A673 (cell line): ENCODE data around the gene SND1. TPM values are rescaled to one million over a fixed set of nuclear protein-coding genes. Genes with fewer than 3 reads are reported as not detected.

Experiments used
- BruUV-seq: library from RNA; stranded (reverse); fragments of 400-500 nt; replicated peaks from 2 replicates; lab custom pipeline; 2021; lab: Mats Ljungman, UMichigan
- CTCF ChIA-PET: fragments of 300-600 bp; sonication (Branson Sonifier 250); formaldehyde crosslinking; loops from one replicate; lab custom pipeline; 2022; ENCODE audit warnings: antibody characterized with exemption; lab: Charles Lee
- POLR2A ChIA-PET: fragments of 300-600 bp; sonication (Branson Sonifier 250); formaldehyde crosslinking; loops from one replicate; lab custom pipeline; 2022; ENCODE audit warnings: antibody characterized with exemption; ENCODE audit not compliant: low non-redundant PET; lab: Charles Lee
- DNase-seq: peaks from one replicate; pipeline ENCODE4 v3.0.0-alpha.2; 2015; ENCODE audit warnings: low spot score
- H3K27ac ChIP-seq: fragments of 200-600 bp; sonication (generic); 2 replicates; pipeline ENCODE4 v1.5.1; 2016; ENCODE audit warnings: mixed run types, low read depth, mild to moderate bottlenecking, mixed read lengths, antibody characterized with exemption, low read length; ENCODE audit not compliant: poor library complexity, severe bottlenecking
- H3K27me3 ChIP-seq: fragments of 200-600 bp; sonication (generic); replicated peaks from 2 replicates; pipeline ENCODE4 v1.6.1; 2017; ENCODE audit warnings: mixed run types, low read depth, mild to moderate bottlenecking, mixed read lengths, antibody characterized with exemption, low read length; ENCODE audit not compliant: insufficient read depth, poor library complexity
- H3K36me3 ChIP-seq: fragments of 200-600 bp; sonication (generic); 2 replicates; pipeline ENCODE4 v1.6.1; 2016; ENCODE audit warnings: mixed run types, mild to moderate bottlenecking, mixed read lengths, antibody characterized with exemption, low read length; ENCODE audit not compliant: insufficient read depth, poor library complexity, severe bottlenecking
- H3K4me1 ChIP-seq: fragments of 200-600 bp; sonication (generic); 2 replicates; pipeline ENCODE4 v1.6.1; 2017; ENCODE audit warnings: mixed run types, mild to moderate bottlenecking, mixed read lengths, antibody characterized with exemption, low read length; ENCODE audit not compliant: insufficient read depth, poor library complexity, severe bottlenecking
- H3K4me3 ChIP-seq: fragments of 200-600 bp; sonication (generic); 2 replicates; pipeline ENCODE4 v1.5.1; 2016; ENCODE audit warnings: low read depth, mixed run types, mild to moderate bottlenecking, mixed read lengths, low read length; ENCODE audit not compliant: poor library complexity, severe bottlenecking
- H3K9me3 ChIP-seq: fragments of 200-600 bp; sonication (generic); 2 replicates; pipeline ENCODE4 v1.6.1; 2016; ENCODE audit warnings: mixed run types, low read depth, mild to moderate bottlenecking, mixed read lengths, antibody characterized with exemption, low read length; ENCODE audit not compliant: poor library complexity, severe bottlenecking
- EZH2 ChIP-seq: fragments of 200-600 bp; sonication (generic); IDR thresholded peaks from 2 replicates; pipeline ENCODE4 v1.6.1; 2017; ENCODE audit warnings: borderline replicate concordance, low read depth, mild to moderate bottlenecking, mixed read lengths, antibody characterized with exemption, low read length; ENCODE audit not compliant: poor library complexity, severe bottlenecking
- intact Hi-C: fragments of 100-400 bp; cut with micrococcal nuclease; formaldehyde crosslinking; loops from one replicate; pipeline ENCODE4 v1.10.0; 2022; ENCODE audit not compliant: unreplicated experiment
- total RNA-seq: library from RNA; stranded (reverse); gene quantifications from 2 replicates; pipeline ENCODE4 v1.2.3, GENCODE V29; 2021
- TF ChIP-seq, protein P1 (sequence below): fragments of 300-800, 200-600 bp; sonication (generic); conservative IDR thresholded peaks from 2 replicates; pipeline ENCODE4 v1.5.1; 2017; ENCODE audit warnings: low read depth, mild to moderate bottlenecking, antibody characterized with exemption, low read length, moderate library complexity, mixed read lengths

SND1 gene
- total RNA-seq, 1 experiment from 2014 or later = 177 TPM

DNA sequence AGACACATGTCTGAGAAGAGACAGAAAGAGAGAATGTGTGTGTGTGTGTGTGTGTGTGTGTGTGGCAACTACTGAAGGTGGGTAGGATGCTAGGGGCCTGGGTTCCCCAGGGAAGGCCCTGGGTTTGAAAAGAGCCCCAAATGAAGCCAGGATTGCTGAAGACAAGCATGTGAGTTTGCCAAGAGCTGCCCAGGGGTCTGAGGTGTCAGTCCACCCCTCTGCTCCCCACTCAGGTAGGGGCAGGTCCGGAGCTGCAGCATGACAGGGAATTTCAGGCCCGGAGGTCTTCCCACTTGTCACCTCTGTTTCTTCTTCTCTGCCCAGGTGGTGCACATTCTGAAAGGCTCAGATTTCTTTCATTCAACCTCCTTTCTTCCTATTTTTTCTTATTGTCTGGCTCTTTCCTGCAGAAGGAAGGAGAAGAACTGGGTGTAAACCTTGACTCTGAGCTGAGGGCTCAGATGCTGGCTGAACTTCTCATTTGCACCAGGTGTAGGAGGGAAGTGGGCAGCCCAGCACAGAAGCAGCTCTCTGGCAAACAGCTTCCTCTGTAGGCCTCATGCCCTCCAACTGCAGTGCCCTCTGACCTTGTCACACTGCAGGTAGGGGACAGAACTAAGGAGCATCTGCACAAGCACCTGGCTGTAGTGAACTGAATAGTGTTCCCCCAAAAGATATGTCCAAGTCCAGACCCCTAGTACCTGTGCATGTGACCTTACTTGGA lies 458.8 kb downstream of the SND1 start:
- Histone ChIP-seq H3K36me3 (no peaks in the 10 kb centered on the region), H3K27ac (no peak overlapping the region), H3K27me3 (no peaks in the 10 kb centered on the region), H3K9me3 (no peaks in the 10 kb centered on the region), H3K4me1 (no peaks in the 10 kb centered on the region), H3K4me3 (no peak overlapping the region)
- DNase-seq = no peak
- BruUV-seq = no TSS peak
- intact Hi-C loops = no loop called here
- no peak for TF ChIP-seq EZH2
- TF ChIP-seq, protein P1, sequence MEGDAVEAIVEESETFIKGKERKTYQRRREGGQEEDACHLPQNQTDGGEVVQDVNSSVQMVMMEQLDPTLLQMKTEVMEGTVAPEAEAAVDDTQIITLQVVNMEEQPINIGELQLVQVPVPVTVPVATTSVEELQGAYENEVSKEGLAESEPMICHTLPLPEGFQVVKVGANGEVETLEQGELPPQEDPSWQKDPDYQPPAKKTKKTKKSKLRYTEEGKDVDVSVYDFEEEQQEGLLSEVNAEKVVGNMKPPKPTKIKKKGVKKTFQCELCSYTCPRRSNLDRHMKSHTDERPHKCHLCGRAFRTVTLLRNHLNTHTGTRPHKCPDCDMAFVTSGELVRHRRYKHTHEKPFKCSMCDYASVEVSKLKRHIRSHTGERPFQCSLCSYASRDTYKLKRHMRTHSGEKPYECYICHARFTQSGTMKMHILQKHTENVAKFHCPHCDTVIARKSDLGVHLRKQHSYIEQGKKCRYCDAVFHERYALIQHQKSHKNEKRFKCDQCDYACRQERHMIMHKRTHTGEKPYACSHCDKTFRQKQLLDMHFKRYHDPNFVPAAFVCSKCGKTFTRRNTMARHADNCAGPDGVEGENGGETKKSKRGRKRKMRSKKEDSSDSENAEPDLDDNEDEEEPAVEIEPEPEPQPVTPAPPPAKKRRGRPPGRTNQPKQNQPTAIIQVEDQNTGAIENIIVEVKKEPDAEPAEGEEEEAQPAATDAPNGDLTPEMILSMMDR = no peak
- ChIA-PET POLR2A (no interaction called here), CTCF (interaction anchor here (0.6 kb wide), 1 partner anchor 406 kb away, joined by 4 read pairs; no protein-coding TSS in a partner anchor)

DNA sequence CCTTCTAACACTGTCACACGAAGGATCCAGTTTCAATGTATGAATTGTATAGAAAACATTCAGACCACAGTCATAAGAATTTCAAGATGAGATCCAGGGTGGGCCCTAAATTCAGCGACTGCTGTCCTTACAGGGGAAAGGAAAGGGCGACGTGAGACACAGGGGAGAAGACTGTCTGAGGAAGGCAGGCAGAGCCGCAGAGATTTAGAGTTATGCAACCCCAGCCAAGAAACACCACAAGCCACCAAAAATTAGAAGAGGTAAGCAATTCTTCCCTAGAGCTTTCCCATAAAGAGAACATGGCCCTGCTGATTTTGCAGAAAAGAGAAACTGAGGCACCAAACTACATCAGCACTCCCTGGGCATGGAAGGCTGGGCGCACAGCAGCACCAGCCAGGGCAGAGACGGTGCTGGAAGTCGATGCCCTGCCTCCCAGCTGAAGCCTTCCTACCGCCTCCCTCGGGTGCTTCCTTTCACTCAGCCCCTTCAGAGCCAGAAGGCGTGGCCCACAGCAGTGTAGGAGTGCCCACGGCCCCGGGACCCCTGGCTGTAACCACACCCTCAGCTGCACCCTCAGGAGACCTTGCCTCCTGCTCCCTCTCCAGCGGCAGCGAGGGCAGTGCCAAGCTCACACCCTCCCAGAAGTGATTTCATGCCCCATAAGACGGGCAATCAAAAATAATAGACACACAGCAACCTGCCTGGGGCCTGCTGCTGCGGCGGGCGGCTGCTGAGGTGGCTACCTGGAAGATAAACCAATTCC lies 460.2 kb downstream of the SND1 start:
- Histone ChIP-seq H3K27me3 (no peaks in the 10 kb centered on the region), H3K9me3 (no peaks in the 10 kb centered on the region), H3K4me3 (no peak overlapping the region), H3K36me3 (no peaks in the 10 kb centered on the region), H3K27ac (no peak overlapping the region), H3K4me1 (no peaks in the 10 kb centered on the region)
- POLR2A ChIA-PET = no interaction called here
- intact Hi-C loops = no loop called here
- CTCF ChIA-PET = no interaction called here
- DNase-seq = no peak
- no TSS peak for BruUV-seq
- TF ChIP-seq EZH2 = no peak
- TF ChIP-seq, protein P1 = no peak

DNA sequence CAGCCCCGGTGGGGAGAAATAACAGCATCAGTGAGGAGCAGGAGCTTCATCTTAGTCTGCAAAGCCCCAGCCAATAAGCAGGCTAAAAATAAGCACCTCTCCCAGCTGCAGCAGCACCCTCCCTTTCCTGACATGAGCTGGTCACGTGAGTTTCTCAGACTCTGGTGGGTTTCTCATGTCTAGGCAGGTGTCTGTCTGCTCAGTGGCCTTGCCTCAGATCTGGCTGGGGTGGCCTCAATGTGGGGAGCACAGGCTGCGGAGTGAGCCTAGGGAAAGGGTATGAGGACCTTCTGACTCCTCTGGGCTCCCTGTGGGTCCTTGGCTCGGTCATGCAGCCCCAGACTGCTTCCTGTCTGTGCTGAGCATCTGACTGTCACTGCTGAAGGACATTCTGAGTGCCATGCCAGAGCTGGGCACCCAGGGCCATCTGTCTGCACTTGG lies 460.8 kb downstream of the SND1 start:
- POLR2A ChIA-PET = no interaction called here
- intact Hi-C loops = no loop called here
- Histone ChIP-seq H3K36me3 (no peaks in the 10 kb centered on the region), H3K4me3 (no peak overlapping the region), H3K27me3 (no peaks in the 10 kb centered on the region), H3K27ac (no peak overlapping the region), H3K9me3 (no peaks in the 10 kb centered on the region), H3K4me1 (peaks cover 1% of the 10 kb centered on the region)
- TF ChIP-seq, protein P1 = no peak
- no peak for TF ChIP-seq EZH2
- CTCF ChIA-PET = no interaction called here
- no TSS peak for BruUV-seq
- DNase-seq = no peak
